GM12878 (cell line): ENCODE measurements around the gene TMCO5A. TPM values are rescaled to one million over a fixed set of nuclear protein-coding genes. Genes with fewer than 3 reads are reported as not detected.

Experiments
- ATAC-seq: fragments of 200-7000 bp; cut with Tn5 transposase; 3 replicates; pipeline ENCODE4 v1.9.1; 2020; ENCODE audit warnings: mild to moderate bottlenecking, moderate library complexity
- BruUV-seq: library from RNA; stranded (reverse); fragments of 400-500 nt; replicated peaks from 2 replicates; lab custom pipeline; 2021; lab: Mats Ljungman, UMichigan
- CTCF ChIA-PET: fragments of 300-600 bp; sonication (Branson Sonifier 250); formaldehyde crosslinking; extraction: SDS; loops from one replicate; lab custom pipeline; 2021; ENCODE audit warnings: inconsistent platforms; lab: Yijun Ruan, JAX
- POLR2A ChIA-PET: fragments of 350-600 bp; formaldehyde crosslinking; extraction: SDS; loops from one replicate; lab custom pipeline; 2021; ENCODE audit warnings: inconsistent platforms; lab: Charles Lee
- RAD21 ChIA-PET: fragments of 300-600 bp; sonication (Branson Sonifier 250); formaldehyde crosslinking; loops from one replicate; lab custom pipeline; 2023; ENCODE audit warnings: antibody characterized with exemption; ENCODE audit not compliant: unreplicated experiment; lab: Charles Lee
- SMC1A ChIA-PET: fragments of 300-600 bp; sonication (Branson Sonifier 250); formaldehyde crosslinking; loops from one replicate; lab custom pipeline; 2023; ENCODE audit not compliant: unreplicated experiment, uncharacterized antibody; lab: Charles Lee
- DNase-seq: peaks from one replicate; pipeline ENCODE4 v3.0.0-alpha.2; 2011; ENCODE audit warnings: low read depth, low spot score
- FAIRE-seq: peaks from 3 replicates; lab custom pipeline; 2011; peaks lifted over from hg19 to GRCh38; lab: Jason Lieb, UNC
- H2AFZ ChIP-seq: 2 replicates; pipeline ENCODE4 v1.6.0; 2011; ENCODE audit warnings: low read depth, low read length, control low read depth; ENCODE audit not compliant: control insufficient read depth
- H3K27ac ChIP-seq: 2 replicates; pipeline ENCODE4 v1.5.1; 2011; ENCODE audit warnings: control low read depth; ENCODE audit not compliant: control insufficient read depth, insufficient read depth
- H3K27me3 ChIP-seq, 2 experiments: replicated peaks in 1 of 2; 2 replicates each; pipeline versions ENCODE4 v1.6.0 to v1.6.1; 2011; ENCODE audit warnings: low read length in 1 of 2; ENCODE audit not compliant: control insufficient read depth in 2 of 2, insufficient read depth in 2 of 2
- H3K36me3 ChIP-seq, 2 experiments: 2 replicates each; pipeline ENCODE4 v1.5.1; 2011; ENCODE audit warnings: low read length in 1 of 2; ENCODE audit not compliant: control insufficient read depth in 2 of 2, insufficient read depth in 2 of 2
- H3K4me1 ChIP-seq: 2 replicates; pipeline ENCODE4 v1.6.1; 2011; ENCODE audit warnings: mild to moderate bottlenecking, low read length, moderate library complexity, mixed read lengths; ENCODE audit not compliant: control insufficient read depth, insufficient read depth
- H3K4me2 ChIP-seq: 2 replicates; pipeline ENCODE4 v1.6.0; 2011; ENCODE audit warnings: control low read depth; ENCODE audit not compliant: control insufficient read depth, insufficient read depth
- H3K4me3 ChIP-seq: fragments of 200-600 bp; sonication (generic); 2 replicates; pipeline ENCODE4 v1.5.1; 2016
- H3K79me2 ChIP-seq: 2 replicates; pipeline ENCODE4 v1.6.0; 2011; ENCODE audit warnings: low read length; ENCODE audit not compliant: control insufficient read depth, insufficient read depth
- H3K9ac ChIP-seq: 2 replicates; pipeline ENCODE4 v1.8.0; 2011; ENCODE audit warnings: low read length, control low read depth, mixed read lengths; ENCODE audit not compliant: control insufficient read depth, insufficient read depth
- H3K9me3 ChIP-seq: replicated peaks from 3 replicates; pipeline ENCODE4 v1.5.1; 2011; ENCODE audit warnings: mild to moderate bottlenecking, low read length; ENCODE audit not compliant: control insufficient read depth, insufficient read depth
- H4K20me1 ChIP-seq: 2 replicates; pipeline ENCODE4 v1.6.0; 2011; ENCODE audit not compliant: control insufficient read depth, insufficient read depth
- CHD1 ChIP-seq: IDR thresholded peaks from 2 replicates; pipeline ENCODE4 v1.6.1; 2012; ENCODE audit warnings: low read depth, low read length, improper control_type of control experiment
- CTCF ChIP-seq, 3 experiments: IDR thresholded peaks in 2 of 3; conservative IDR thresholded peaks in 1 of 3; 2 replicates each; pipeline ENCODE4 v1.5.1; 2011; ENCODE audit warnings: low read depth in 3 of 3, low read length in 3 of 3, mild to moderate bottlenecking in 3 of 3, control low read depth in 2 of 3, moderate library complexity in 2 of 3, inconsistent platforms in 1 of 3, mixed read lengths in 1 of 3; ENCODE audit not compliant: control insufficient read depth in 2 of 3, insufficient read depth in 1 of 3; ENCODE audit errors: extremely low read depth in 1 of 3
- ETV6 ChIP-seq, 2 experiments: fragments of 450-650 bp in 1 of 2; IDR thresholded peaks in 1 of 2; conservative IDR thresholded peaks in 1 of 2; 2 replicates each; pipeline ENCODE4 v1.6.1; 2014; ENCODE audit warnings: antibody characterized with exemption in 1 of 2, borderline replicate concordance in 1 of 2, low read depth in 1 of 2, mild to moderate bottlenecking in 1 of 2, moderate library complexity in 1 of 2
- KAT2A ChIP-seq: conservative IDR thresholded peaks from 2 replicates; pipeline ENCODE4 v1.6.1; 2011; ENCODE audit warnings: low read depth, low read length; ENCODE audit not compliant: control insufficient read depth
- SIX5 ChIP-seq: IDR thresholded peaks from 2 replicates; pipeline ENCODE4 v1.6.1; 2011; ENCODE audit warnings: mild to moderate bottlenecking, low read depth, low read length, moderate library complexity; ENCODE audit not compliant: severe bottlenecking
- SP1 ChIP-seq: IDR thresholded peaks from one replicate; pipeline ENCODE4 v1.6.1; 2011; ENCODE audit warnings: low read depth, low read length
- ZNF274 ChIP-seq: IDR thresholded peaks from one replicate; pipeline ENCODE4 v1.8.0; 2011; ENCODE audit not compliant: insufficient read length, insufficient read depth
- WGBS: methylation state at CpG from one replicate; pipeline ENCODE4 v1.1.6; 2016; ENCODE audit warnings: low lambda C conversion rate; ENCODE audit not compliant: insufficient replicate concordance, insufficient coverage; ENCODE audit errors: missing lambda C conversion rate; 5-methylcytosine and 5-hydroxymethylcytosine counted together
- in situ Hi-C: fragments of 300-500 bp; cut with MboI; formaldehyde crosslinking; loops from 9 replicates; pipeline ENCODE4 v1.14.3; 2018; ENCODE audit warnings: mixed read lengths
- intact Hi-C: fragments of 100-400 bp; cut with micrococcal nuclease; formaldehyde crosslinking; loops from one replicate; pipeline ENCODE4 v1.14.2; 2022; ENCODE audit not compliant: unreplicated experiment
- polyA plus RNA-seq, 11 experiments: library from polyadenylated mRNA; depleted of rRNA in 4 of 11; unstranded in 6 of 11; stranded (reverse) in 5 of 11; fragments of >200 nt; fragmentation: Nextera tagmentation in 4 of 11; fragmentation: Illumina TruSeq in 1 of 11; extraction: Ambion mirVana in 4 of 11; extraction: Trizol in 1 of 11; gene quantifications; 1 replicate in 1 of 11; 2 replicates in 10 of 11; pipeline versions ENCODE4 v1.2.1 to v1.2.3, GENCODE V29; 2011 to 2016; ENCODE audit warnings: inconsistent platforms in 2 of 11, missing spikeins in 2 of 11, low read depth in 1 of 11
- total RNA-seq, 4 experiments: library from RNA; depleted of rRNA in 3 of 4; stranded (reverse); fragments of >200 nt in 3 of 4; fragmentation: Illumina TruSeq in 1 of 4; extraction: Trizol in 1 of 4; gene quantifications; 2 replicates each; pipeline versions ENCODE4 v1.2.1 to v1.2.3, GENCODE V29; 2013 to 2021

Gene TMCO5A
- total and polyA plus RNA-seq, 10 of the 15 experiments (the other 5 are each of a cell fraction or from before 2014, with no cell fraction given) = not detected

- BruUV-seq = no TSS peak
- intact Hi-C loops = loop anchor here (10.0 kb wide), 1 partner anchor 56 kb away; no protein-coding TSS in a partner anchor
- SMC1A ChIA-PET = interaction anchor here (1.0 to 1.8 kb wide), 8 partner anchors 10 to 408 kb away, joined by 3 to 5 read pairs (median 4); no protein-coding TSS in a partner anchor
- Histone ChIP-seq H2AFZ (no peak overlapping the region), H3K27me3 (no peaks in the 10 kb centered on the region), H3K4me3 (no peak overlapping the region), H3K79me2 (no peaks in the 10 kb centered on the region), H3K27ac (no peak overlapping the region), H3K9ac (no peak overlapping the region), H3K4me1 (no peaks in the 10 kb centered on the region), H4K20me1 (no peaks in the 10 kb centered on the region), H3K4me2 (no peak overlapping the region), H3K36me3 (no peaks in the 10 kb centered on the region), H3K9me3 (no peaks in the 10 kb centered on the region)
- FAIRE-seq (no peak), DNase-seq (no peak), ATAC-seq (no peak)
- CTCF ChIA-PET = interaction anchor here (0.6 to 1.6 kb wide), 10 partner anchors 15 to 719 kb away, joined by 3 to 7 read pairs (median 4); no protein-coding TSS in a partner anchor
- POLR2A ChIA-PET = no interaction called here
- in situ Hi-C loops = no loop called here
- no peak for TF ChIP-seq ETV6 (conservative IDR thresholded peaks at IDR 0.05 in 1 of 2, IDR thresholded peaks at IDR 0.05 in 1 of 2; ENCODE audit: borderline replicate concordance in 1 of 2, low read depth in 1 of 2)
- TF ChIP-seq CHD1 = no peak
- no peak for TF ChIP-seq ZNF274
- TF ChIP-seq SIX5 = no peak
- no peak for TF ChIP-seq KAT2A
- RAD21 ChIA-PET = interaction anchor here (1.6 kb wide), 1 partner anchor 372 kb away, joined by 6 read pairs; no protein-coding TSS in a partner anchor
- WGBS = 44% methylated on average over 5 of the region's 5 CpGs
Observed at GRCh38 chr15:37981201-37981600, 46.8 kb downstream of the TMCO5A start.

- ATAC-seq = 0 out of 3 replicates have a peak, but pooled peaks have one; percentile 24
Observed at GRCh38 chr15:37981775-37982174, 47.3 kb downstream of the TMCO5A start.

More at GRCh38 chr15:37981775-37982174, 47.3 kb downstream of the TMCO5A start:
- RAD21 ChIA-PET = interaction anchor here (1.6 kb wide), 1 partner anchor 371 kb away, joined by 6 read pairs; no protein-coding TSS in a partner anchor
- in situ Hi-C loops (no loop called here), intact Hi-C loops (loop anchor here (10.0 kb wide), 1 partner anchor 57 kb away; no protein-coding TSS in a partner anchor)
- POLR2A ChIA-PET = no interaction called here
- Histone ChIP-seq H3K27me3 (no peaks in the 10 kb centered on the region), H3K79me2 (no peaks in the 10 kb centered on the region), H3K4me2 (no peak overlapping the region), H3K4me1 (no peaks in the 10 kb centered on the region), H3K36me3 (no peaks in the 10 kb centered on the region), H3K9ac (no peak overlapping the region), H2AFZ (no peak overlapping the region), H3K9me3 (no peaks in the 10 kb centered on the region), H3K27ac (no peak overlapping the region), H3K4me3 (no peak overlapping the region), H4K20me1 (no peaks in the 10 kb centered on the region)
- CTCF ChIA-PET = interaction anchor here (0.5 to 1.6 kb wide), 10 partner anchors 9 to 431 kb away, joined by 3 to 7 read pairs (median 3); no protein-coding TSS in a partner anchor
- FAIRE-seq (no peak), DNase-seq (no peak)
- no TSS peak for BruUV-seq
- SMC1A ChIA-PET = interaction anchor here (1.0 to 1.8 kb wide), 8 partner anchors 9 to 407 kb away, joined by 3 to 5 read pairs (median 4); no protein-coding TSS in a partner anchor
- 47% methylated on average over 3 of the region's 3 CpGs for WGBS
- TF ChIP-seq CTCF (IDR thresholded peaks at IDR 0.05 in 2 of 3, conservative IDR thresholded peaks at IDR 0.05 in 1 of 3; ENCODE audit: control insufficient read depth in 2 of 3, extremely low read depth in 1 of 3, insufficient read depth in 1 of 3, low read depth in 3 of 3, low read length in 3 of 3) (peak in 2 of 3 experiments; percentile 26 to 32; a peak in 2 of 6 replicates), SP1 (no peak)
